NK-92 (cell line): Measurements from ENCODE around the gene SH3GL2.

Experiments used
- DNase-seq: peaks from one replicate; lab custom pipeline; 2025; ENCODE audit not compliant: unreplicated experiment; lab: John Stamatoyannopoulos, UW

The SH3GL2 gene

GRCh38 chr9:17802249-17802857 lies 223.5 kb downstream of the SH3GL2 start:
- no peak for DNase-seq

GRCh38 chr9:17807613-17808282 lies 228.9 kb downstream of the SH3GL2 start:
- no peak for DNase-seq

- DNase-seq: no peak
Observed at GRCh38 chr9:17810317-17810716, 231.5 kb downstream of the SH3GL2 start.

- no peak for DNase-seq
Observed at GRCh38 chr9:17810728-17811571, 232.1 kb downstream of the SH3GL2 start.

GRCh38 chr9:17813798-17814197 lies 234.9 kb downstream of the SH3GL2 start:
- no peak for DNase-seq

GRCh38 chr9:17816431-17817027 lies 237.7 kb downstream of the SH3GL2 start:
- DNase-seq: no peak

GRCh38 chr9:17824191-17824590 lies 245.3 kb downstream of the SH3GL2 start:
- no peak for DNase-seq

- DNase-seq: no peak
Observed at GRCh38 chr9:17824616-17825264, 245.9 kb downstream of the SH3GL2 start.

- DNase-seq: no peak
Observed at GRCh38 chr9:17825265-17825659, 246.4 kb downstream of the SH3GL2 start.

GRCh38 chr9:17829064-17829463 lies 250.2 kb downstream of the SH3GL2 start:
- no peak for DNase-seq

- no peak for DNase-seq
Observed at GRCh38 chr9:17829812-17830385, 251.0 kb downstream of the SH3GL2 start.

GRCh38 chr9:17832812-17833211 lies 253.9 kb downstream of the SH3GL2 start:
- no peak for DNase-seq

GRCh38 chr9:17833846-17834245 lies 255.0 kb downstream of the SH3GL2 start:
- no peak for DNase-seq

GRCh38 chr9:17837965-17838364 lies 259.1 kb downstream of the SH3GL2 start:
- DNase-seq: no peak

GRCh38 chr9:17839776-17840175 lies 260.9 kb downstream of the SH3GL2 start:
- DNase-seq: no peak

GRCh38 chr9:17843236-17843635 lies 264.4 kb downstream of the SH3GL2 start:
- DNase-seq: no peak
